ENCODE data around the gene FCER1G. TPM values are rescaled to one million over a fixed set of nuclear protein-coding genes. Genes with fewer than 3 reads are reported as not detected.
"Not testable (repeated sequence)": the region's sequence is repeated elsewhere in the genome, so short reads cannot be mapped to it uniquely, and the experiment has no call there.

The FCER1G gene
- total and polyA plus RNA-seq, 5 experiments from 2014 or later, result 27.7 to 107 (median 67.1) TPM

- POLR2A ChIA-PET, result interaction anchor here (0.7 to 10.4 kb wide), 3 partner anchors 8 to 97 kb away, joined by 3 to 113 read pairs (median 7); partner anchors contain the start of genes APOA2 and TOMM40L
- H3K9me3 Mint-ChIP-seq, result no peaks in the 10 kb centered on the region
- no peaks in the 10 kb centered on the region for H3K27me3 Mint-ChIP-seq
- no peak for DNase-seq
- peak overlapping the region in 9 of 10 donors; percentile 28 to 97 (median 90) for H3K27ac Mint-ChIP-seq
- peak overlapping the region in 7 of 10 donors; percentile 3 to 88 (median 69) for H3K4me3 Mint-ChIP-seq
- no peak for ATAC-seq
- peaks cover 9 to 58% (median 28%) of the 10 kb centered on the region in 3 donors for H3K36me3 Mint-ChIP-seq
- peaks cover 42 to 60% (median 56%) of the 10 kb centered on the region in 4 donors for H3K4me1 Mint-ChIP-seq
Observed at GRCh38 chr1:161214369-161214768, 726 bp upstream of the FCER1G start.

- H3K4me3 Mint-ChIP-seq, result peak overlapping the region; percentile 57 to 89 (median 81)
- ATAC-seq (peak; percentile 18 to 35), DNase-seq (no peak)
- H3K36me3 Mint-ChIP-seq, result peaks cover 5 to 33% (median 19%) of the 10 kb centered on the region in 3 donors
- H3K9me3 Mint-ChIP-seq, result no peaks in the 10 kb centered on the region
- H3K27ac Mint-ChIP-seq, result peak overlapping the region; percentile 90 to 97 (median 96)
- H3K27me3 Mint-ChIP-seq, result no peaks in the 10 kb centered on the region
- POLR2A ChIA-PET, result interaction anchor here (0.6 to 15.0 kb wide), 11 partner anchors 7 to 880 kb away, joined by 3 to 231 read pairs (median 4); partner anchors contain the start of genes APOA2, NDUFS2, PCP4L1 and TOMM40L
- peaks cover 45 to 72% (median 64%) of the 10 kb centered on the region in 4 donors for H3K4me1 Mint-ChIP-seq
Observed at GRCh38 chr1:161216945-161217712, 2.0 kb downstream of the FCER1G start.

GRCh38 chr1:161217831-161218230 is 2.7 kb downstream of the FCER1G start:
- DNase-seq (no peak), ATAC-seq (no peak)
- Mint-ChIP-seq H3K9me3 (no peaks in the 10 kb centered on the region), H3K4me1 (peaks cover 47 to 77% (median 68%) of the 10 kb centered on the region in 4 donors), H3K4me3 (peak overlapping the region; percentile 57 to 89 (median 80)), H3K36me3 (peaks cover 5 to 26% (median 19%) of the 10 kb centered on the region in 3 donors), H3K27me3 (no peaks in the 10 kb centered on the region), H3K27ac (peak overlapping the region; percentile 90 to 97 (median 96))
- POLR2A ChIA-PET, result interaction anchor here (0.6 to 15.0 kb wide), 9 partner anchors 6 to 738 kb away, joined by 3 to 231 read pairs (median 4); partner anchors contain the start of genes APOA2, NDUFS2 and TOMM40L

GRCh38 chr1:161218301-161219077 is 3.4 kb downstream of the FCER1G start:
- Mint-ChIP-seq H3K4me1 (peaks cover 48 to 79% (median 70%) of the 10 kb centered on the region in 4 donors), H3K9me3 (no peaks in the 10 kb centered on the region), H3K4me3 (peak overlapping the region; percentile 57 to 89 (median 80)), H3K27ac (peak overlapping the region; percentile 90 to 97 (median 96)), H3K36me3 (peaks cover 5 to 20% (median 13%) of the 10 kb centered on the region in 3 donors), H3K27me3 (no peaks in the 10 kb centered on the region)
- peak in 2 of 10 donors; percentile 27 to 29 for DNase-seq
- ATAC-seq, result peak; percentile 54 to 68
- POLR2A ChIA-PET, result interaction anchor here (0.5 to 15.0 kb wide), 11 partner anchors 8 to 739 kb away, joined by 3 to 231 read pairs (median 5); partner anchors contain the start of genes NDUFS2 and PPOX

GRCh38 chr1:161219078-161219892 is 4.2 kb downstream of the FCER1G start:
- H3K9me3 Mint-ChIP-seq, result no peaks in the 10 kb centered on the region
- peak overlapping the region; percentile 90 to 97 (median 96) for H3K27ac Mint-ChIP-seq
- H3K27me3 Mint-ChIP-seq, result no peaks in the 10 kb centered on the region
- peaks cover 51 to 81% (median 75%) of the 10 kb centered on the region in 4 donors for H3K4me1 Mint-ChIP-seq
- ATAC-seq (no peak), DNase-seq (no peak)
- H3K4me3 Mint-ChIP-seq, result peak overlapping the region in 9 of 10 donors; percentile 25 to 89 (median 81)
- POLR2A ChIA-PET, result interaction anchor here (0.5 to 15.0 kb wide), 8 partner anchors 9 to 229 kb away, joined by 3 to 231 read pairs (median 5); partner anchors contain the start of genes NDUFS2 and PPOX
- peaks cover 0 to 12% (median 6%) of the 10 kb centered on the region in 3 donors for H3K36me3 Mint-ChIP-seq

- H3K4me3 Mint-ChIP-seq, result peak overlapping the region in 3 of 10 donors; percentile 16 to 82 (median 23)
- peaks cover 47 to 78% (median 71%) of the 10 kb centered on the region in 4 donors for H3K4me1 Mint-ChIP-seq
- H3K27ac Mint-ChIP-seq, result peak overlapping the region; percentile 90 to 97 (median 96)
- peaks cover 0 to 4% (median 1%) of the 10 kb centered on the region in 3 donors for H3K36me3 Mint-ChIP-seq
- POLR2A ChIA-PET, result interaction anchor here (1.3 to 15.0 kb wide), 6 partner anchors 7 to 86 kb away, joined by 5 to 231 read pairs (median 18); partner anchors contain the start of genes FCER1G and NDUFS2
- DNase-seq (no peak), ATAC-seq (no peak)
- no peaks in the 10 kb centered on the region for H3K27me3 Mint-ChIP-seq
- H3K9me3 Mint-ChIP-seq, result no peaks in the 10 kb centered on the region
Observed at GRCh38 chr1:161220002-161220401, 4.9 kb downstream of the FCER1G start.

- POLR2A ChIA-PET, result interaction anchor here (0.5 to 15.0 kb wide), 9 partner anchors 10 to 169 kb away, joined by 3 to 231 read pairs (median 5); partner anchors contain the start of genes FCER1G and NDUFS2
- DNase-seq (no peak), ATAC-seq (no peak)
- H3K4me1 Mint-ChIP-seq, result peaks cover 52 to 82% (median 77%) of the 10 kb centered on the region in 4 donors
- peak overlapping the region in 5 of 10 donors; percentile 4 to 48 (median 25) for H3K4me3 Mint-ChIP-seq
- peaks cover 0 to 3% (median 0%) of the 10 kb centered on the region in 3 donors for H3K36me3 Mint-ChIP-seq
- H3K27ac Mint-ChIP-seq, result peak overlapping the region; percentile 62 to 90 (median 82)
- H3K9me3 Mint-ChIP-seq, result no peaks in the 10 kb centered on the region
- no peaks in the 10 kb centered on the region for H3K27me3 Mint-ChIP-seq
Observed at GRCh38 chr1:161222175-161223019, 7.3 kb downstream of the FCER1G start.

- Mint-ChIP-seq H3K27ac (peak overlapping the region in 9 of 10 donors; percentile 15 to 90 (median 63)), H3K9me3 (no peaks in the 10 kb centered on the region), H3K36me3 (peaks cover 0 to 13% (median 0%) of the 10 kb centered on the region in 3 donors), H3K4me3 (peak overlapping the region in 1 of 10 donors; percentile 47), H3K4me1 (peaks cover 41 to 77% (median 69%) of the 10 kb centered on the region in 4 donors), H3K27me3 (no peaks in the 10 kb centered on the region)
- DNase-seq (no peak), ATAC-seq (no peak)
- POLR2A ChIA-PET, result interaction anchor here (0.5 to 15.0 kb wide), 15 partner anchors 11 to 900 kb away, joined by 3 to 231 read pairs (median 4); partner anchors contain the start of genes FCER1G, NDUFS2 and SDHC
Observed at GRCh38 chr1:161223805-161224694, 9.0 kb downstream of the FCER1G start.

- not testable (repeated sequence) for H3K9me3 Mint-ChIP-seq, H3K27me3 Mint-ChIP-seq, DNase-seq, H3K4me3 Mint-ChIP-seq, ATAC-seq
- Mint-ChIP-seq H3K4me1 (peaks cover 36 to 70% (median 63%) of the 10 kb centered on the region in 4 donors), H3K27ac (peak overlapping the region in 7 of 10 donors; percentile 31 to 99 (median 96)), H3K36me3 (peaks cover 0 to 13% (median 0%) of the 10 kb centered on the region in 3 donors)
- POLR2A ChIA-PET, result interaction anchor here (0.5 to 15.0 kb wide), 10 partner anchors 12 to 162 kb away, joined by 3 to 231 read pairs (median 14); partner anchors contain the start of genes ADAMTS4, FCER1G, NDUFS2 and PPOX
Observed at GRCh38 chr1:161224695-161225087, 9.6 kb downstream of the FCER1G start.
